ENCODE results near the gene GNAI2. TPM values are rescaled to one million over a fixed set of nuclear protein-coding genes. Genes with fewer than 3 reads are reported as not detected.
A peak's percentile ranks its signal among the peaks of the same experiment; 100 is the strongest.

The GNAI2 gene
- 158 TPM for polyA plus RNA-seq (ENCODE audit: insufficient read length)

- peak; percentile 95 for DNase-seq (ENCODE audit: low read depth)
Measured at GRCh38 chr3:50235716-50236483, at the start of gene GNAI2. TSS of gene GNAI2 (plus strand) at chr3:50236204. CDS start at chr3:50236336, 132 bp downstream.

- DNase-seq (ENCODE audit: low read depth): no peak
Measured at GRCh38 chr3:50187750-50188149, 48.3 kb upstream of the GNAI2 start.

- no peak for DNase-seq (ENCODE audit: low read depth)
Measured at GRCh38 chr3:50189274-50189673, 46.7 kb upstream of the GNAI2 start.

GRCh38 chr3:50189989-50190388, 46.0 kb upstream of the GNAI2 start:
- DNase-seq (ENCODE audit: low read depth): no peak

GRCh38 chr3:50190936-50191660, 44.9 kb upstream of the GNAI2 start, which contains the start of gene GNAT1:
TSS of gene GNAT1 (plus strand) at chr3:50191610. CDS start at chr3:50191726, 116 bp downstream.
- no peak for DNase-seq (ENCODE audit: low read depth)

- DNase-seq (ENCODE audit: low read depth): no peak
Measured at GRCh38 chr3:50192124-50192523, 43.9 kb upstream of the GNAI2 start.

- DNase-seq (ENCODE audit: low read depth): peak; percentile 14
Measured at GRCh38 chr3:50192689-50193141, 43.3 kb upstream of the GNAI2 start.

GRCh38 chr3:50193286-50193685, 42.7 kb upstream of the GNAI2 start:
- no peak for DNase-seq (ENCODE audit: low read depth)

- no peak for DNase-seq (ENCODE audit: low read depth)
Measured at GRCh38 chr3:50193746-50194127, 42.3 kb upstream of the GNAI2 start.

GRCh38 chr3:50194128-50194902, 41.7 kb upstream of the GNAI2 start:
- no peak for DNase-seq (ENCODE audit: low read depth)

GRCh38 chr3:50194903-50195500, 41.0 kb upstream of the GNAI2 start:
- DNase-seq (ENCODE audit: low read depth): no peak

GRCh38 chr3:50195501-50196252, 40.3 kb upstream of the GNAI2 start:
- no peak for DNase-seq (ENCODE audit: low read depth)

- no peak for DNase-seq (ENCODE audit: low read depth)
Measured at GRCh38 chr3:50196253-50196801, 39.7 kb upstream of the GNAI2 start.

GRCh38 chr3:50201573-50202315, 34.3 kb upstream of the GNAI2 start:
- DNase-seq (ENCODE audit: low read depth): no peak

- DNase-seq (ENCODE audit: low read depth): no peak
Measured at GRCh38 chr3:50202353-50203112, 33.5 kb upstream of the GNAI2 start.

- no peak for DNase-seq (ENCODE audit: low read depth)
Measured at GRCh38 chr3:50203113-50203808, 32.7 kb upstream of the GNAI2 start.

- no peak for DNase-seq (ENCODE audit: low read depth)
Measured at GRCh38 chr3:50203809-50204803, 31.9 kb upstream of the GNAI2 start.

Data from forelimb muscle (tissue), 1 donor.